A549 (cell line): ENCODE measurements around the gene DSG3.

ENCODE experiments used
- ELK1 ChIP-seq: fragments of 150-350 bp; IDR thresholded peaks from 2 replicates; pipeline ENCODE4 v1.6.1; 2014; ENCODE audit warnings: low read depth, mild to moderate bottlenecking, low read length
- EP300 ChIP-seq, 2 experiments: fragments of >200 bp; sonication (Bioruptor Twin); formaldehyde crosslinking; IDR thresholded peaks; 2 replicates in 1 of 2; 3 replicates in 1 of 2; pipeline ENCODE4 v1.6.1; 2016 to 2017
- KDM5A ChIP-seq: fragments of 200-600 bp; sonication (generic); IDR thresholded peaks from 2 replicates; pipeline ENCODE4 v1.6.1; 2016; ENCODE audit warnings: antibody characterized with exemption, mild to moderate bottlenecking

GRCh38 chr18:31430554-31430953 is 17.0 kb upstream of the DSG3 start:
- TF ChIP-seq KDM5A (no peak), EP300 (IDR thresholded peaks at IDR 0.05) (no peak), ELK1 (no peak)
